ES-I3 (cell line): ENCODE results near the gene MEGF11.

Experiments used
- H3K36me3 ChIP-seq: 2 replicates; pipeline ENCODE4 v1.6.1; 2013; ENCODE audit warnings: mild to moderate bottlenecking, low read length, control low read depth, moderate library complexity; ENCODE audit not compliant: insufficient read depth
- H3K4me1 ChIP-seq: 2 replicates; pipeline ENCODE4 v1.6.1; 2013; ENCODE audit warnings: mild to moderate bottlenecking, control low read depth, low read length; ENCODE audit not compliant: insufficient read depth
- H3K9ac ChIP-seq: 2 replicates; pipeline ENCODE4 v1.6.1; 2013; ENCODE audit warnings: low read depth, mild to moderate bottlenecking, low read length, moderate library complexity
- H3K9me3 ChIP-seq: 2 replicates; pipeline ENCODE4 v1.6.1; 2013; ENCODE audit warnings: mild to moderate bottlenecking, low read length, moderate library complexity; ENCODE audit not compliant: control insufficient read depth, insufficient read depth

Gene MEGF11

DNA sequence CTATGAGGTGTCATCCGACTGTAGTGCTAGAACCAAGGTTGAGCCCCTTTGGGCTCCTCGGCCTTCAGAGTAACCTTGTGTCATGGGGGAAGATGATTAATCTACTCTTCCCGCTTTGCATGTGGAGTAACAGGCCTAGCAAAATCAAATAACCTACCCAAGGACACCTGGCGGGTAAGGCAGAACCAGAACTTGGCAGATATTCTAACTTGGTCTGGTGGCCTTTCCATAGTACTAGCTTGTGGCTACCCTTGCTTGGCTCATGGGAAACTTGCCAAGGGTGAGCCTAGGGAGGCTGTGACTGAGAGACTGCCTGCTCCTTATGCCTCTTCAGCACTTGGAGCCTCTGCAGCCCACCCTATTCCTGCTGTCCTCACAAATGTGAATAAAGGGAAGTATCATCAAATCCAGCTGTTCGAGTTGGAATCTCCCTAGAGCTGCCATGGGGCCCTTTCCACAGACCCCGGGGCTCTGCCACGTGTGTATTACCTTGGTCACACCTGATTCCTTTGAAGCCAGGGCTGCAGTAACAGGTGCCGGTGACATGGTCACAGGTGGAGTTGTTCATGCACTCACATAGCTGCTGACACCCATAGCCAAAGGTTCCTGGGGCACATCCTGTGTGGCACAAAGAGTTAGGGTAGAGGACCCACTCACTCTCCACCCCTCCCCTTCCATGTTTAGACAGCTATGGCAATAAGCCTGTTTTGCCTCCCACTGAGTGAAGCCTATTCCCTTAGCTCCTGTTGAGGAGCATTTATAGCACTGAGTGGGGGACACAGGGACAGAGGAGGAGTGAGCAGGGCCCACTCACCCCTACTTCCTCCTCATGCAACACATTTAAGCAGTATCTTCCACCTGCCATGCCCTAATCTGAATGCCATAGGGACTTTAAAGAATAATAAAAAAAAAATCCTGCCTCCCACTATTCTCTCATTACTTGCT, 338.3 kb downstream of the MEGF11 start:
- no peaks in the 10 kb centered on the region for H3K9me3 ChIP-seq
- peaks cover 3% of the 10 kb centered on the region; the same call in 1 of the 2 replicates for H3K4me1 ChIP-seq
- no peak overlapping the region for H3K9ac ChIP-seq
- H3K36me3 ChIP-seq: peaks cover 1% of the 10 kb centered on the region; the same call in 1 of the 2 replicates

DNA sequence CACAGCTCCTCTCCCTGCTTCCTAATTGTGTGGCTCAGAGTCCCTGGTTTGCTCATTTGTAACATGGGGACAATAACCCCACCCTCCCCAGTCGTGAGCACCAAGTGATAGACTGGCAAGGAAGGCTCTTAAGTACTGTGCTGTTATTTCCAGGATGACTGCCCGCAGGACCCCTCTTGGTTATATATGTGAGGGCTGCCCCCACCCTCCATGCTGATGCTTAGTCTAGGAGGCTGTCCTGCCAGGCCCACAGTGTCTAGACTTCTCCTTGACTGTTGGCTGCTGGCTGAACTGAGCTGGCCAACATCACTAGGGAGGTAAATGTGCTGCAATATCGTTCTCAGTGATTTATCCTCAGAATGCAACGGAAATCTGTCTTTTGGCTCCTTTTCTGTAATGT, 339.2 kb downstream of the MEGF11 start:
- Histone ChIP-seq H3K9me3 (no peaks in the 10 kb centered on the region), H3K36me3 (peaks cover 4% of the 10 kb centered on the region; the same call in 1 of the 2 replicates), H3K4me1 (peaks cover 3% of the 10 kb centered on the region; the same call in 1 of the 2 replicates), H3K9ac (no peak overlapping the region)

DNA sequence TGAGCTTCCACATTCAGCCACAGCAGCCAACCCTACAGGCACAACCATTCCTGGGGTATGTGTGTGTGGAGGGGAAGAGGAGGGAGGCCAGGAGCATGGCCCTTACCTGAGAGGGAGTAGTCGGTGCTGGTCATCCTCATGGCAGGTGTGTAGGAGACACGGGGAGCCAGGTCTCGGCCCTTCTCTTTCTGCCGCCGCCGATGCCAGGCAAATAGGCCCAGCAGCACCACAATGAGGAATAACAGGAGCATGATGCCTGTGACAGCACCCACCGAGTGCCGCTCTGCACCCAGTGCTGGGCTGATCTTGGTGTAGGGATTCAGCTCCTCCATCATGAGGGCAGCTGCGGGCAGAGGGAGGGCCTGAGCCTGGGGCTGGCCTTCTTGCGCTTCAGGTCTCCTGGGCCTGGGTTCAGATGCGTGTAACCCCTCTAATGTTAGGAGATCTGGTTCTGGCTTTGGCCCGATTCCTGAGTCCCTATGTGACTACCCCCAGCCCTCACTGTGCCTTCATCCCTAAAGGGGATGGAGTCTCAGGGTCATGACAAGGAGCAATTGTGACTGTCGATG, 339.8 kb downstream of the MEGF11 start:
- no peak overlapping the region for H3K9ac ChIP-seq
- no peaks in the 10 kb centered on the region for H3K9me3 ChIP-seq
- H3K36me3 ChIP-seq: peaks cover 4% of the 10 kb centered on the region; the same call in 1 of the 2 replicates
- peaks cover 3% of the 10 kb centered on the region; the same call in 1 of the 2 replicates for H3K4me1 ChIP-seq

DNA sequence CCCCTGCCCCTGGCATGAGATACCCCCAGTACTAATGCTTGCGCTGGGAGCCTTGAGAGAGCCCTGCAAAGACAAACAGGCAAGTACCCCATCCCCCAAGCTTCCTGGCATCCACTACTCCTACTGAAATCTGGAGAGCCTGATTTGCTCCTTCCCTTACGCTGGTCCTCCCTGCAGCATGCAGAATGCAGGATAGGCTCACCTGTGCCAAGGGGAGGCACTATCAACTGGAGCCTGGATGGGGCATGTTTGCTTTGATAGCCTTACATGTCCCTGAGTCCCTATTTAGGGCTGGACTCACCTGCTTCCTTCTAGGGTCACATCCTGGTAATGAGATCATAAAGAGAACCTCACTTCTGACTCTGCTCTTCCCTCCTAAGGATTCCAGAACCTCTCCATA, 341.3 kb downstream of the MEGF11 start:
- Histone ChIP-seq H3K9me3 (no peaks in the 10 kb centered on the region), H3K9ac (no peak overlapping the region), H3K4me1 (peaks cover 3% of the 10 kb centered on the region; the same call in 1 of the 2 replicates), H3K36me3 (peaks cover 13% of the 10 kb centered on the region)

DNA sequence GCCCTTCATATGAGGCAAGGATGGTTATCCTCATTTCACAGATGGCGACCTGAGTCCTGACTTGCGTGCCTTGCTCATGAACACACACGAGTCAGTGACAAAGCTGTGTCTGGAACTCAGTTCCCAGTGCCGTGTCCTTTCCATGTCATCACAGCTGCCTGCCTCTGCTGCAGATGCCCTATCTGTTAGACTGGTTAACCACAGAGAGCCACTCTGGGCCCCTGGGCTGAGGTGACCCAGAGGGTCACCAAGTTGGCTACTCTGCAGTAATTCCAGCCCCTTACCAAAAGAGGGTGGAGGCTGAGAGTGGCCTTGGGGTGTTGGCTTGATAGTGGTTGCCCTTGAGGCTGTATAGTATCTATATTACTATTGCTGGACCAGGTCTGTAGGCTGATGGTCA, 343.2 kb downstream of the MEGF11 start:
- Histone ChIP-seq H3K9me3 (no peaks in the 10 kb centered on the region), H3K4me1 (no peaks in the 10 kb centered on the region), H3K36me3 (peaks cover 14% of the 10 kb centered on the region)

DNA sequence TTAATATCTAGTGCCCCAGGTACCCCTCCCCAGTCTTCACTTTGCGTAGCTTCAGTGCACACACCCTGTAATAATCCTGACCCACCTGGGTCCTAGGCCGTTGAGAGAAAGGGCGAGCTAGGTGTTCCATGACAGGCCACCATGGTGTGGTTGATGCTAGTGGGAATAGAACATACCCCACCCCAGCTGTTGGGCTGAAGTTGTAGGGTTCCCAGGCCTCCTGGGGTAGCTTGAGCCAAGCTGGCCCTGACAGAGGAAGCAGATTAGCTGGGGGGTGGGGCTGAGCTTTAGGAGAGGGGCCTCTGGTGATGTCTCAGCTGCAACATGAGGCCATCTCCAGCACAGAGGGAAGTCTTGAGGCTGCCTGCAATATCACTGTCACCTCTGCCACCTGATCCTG, 343.7 kb downstream of the MEGF11 start:
- peaks cover 16% of the 10 kb centered on the region for H3K36me3 ChIP-seq
- no peaks in the 10 kb centered on the region for H3K4me1 ChIP-seq
- H3K9me3 ChIP-seq: no peaks in the 10 kb centered on the region
- no peak overlapping the region for H3K9ac ChIP-seq

More for the DNA sequence above, 343.2 kb downstream of the MEGF11 start:
- no peak overlapping the region for H3K9ac ChIP-seq

DNA sequence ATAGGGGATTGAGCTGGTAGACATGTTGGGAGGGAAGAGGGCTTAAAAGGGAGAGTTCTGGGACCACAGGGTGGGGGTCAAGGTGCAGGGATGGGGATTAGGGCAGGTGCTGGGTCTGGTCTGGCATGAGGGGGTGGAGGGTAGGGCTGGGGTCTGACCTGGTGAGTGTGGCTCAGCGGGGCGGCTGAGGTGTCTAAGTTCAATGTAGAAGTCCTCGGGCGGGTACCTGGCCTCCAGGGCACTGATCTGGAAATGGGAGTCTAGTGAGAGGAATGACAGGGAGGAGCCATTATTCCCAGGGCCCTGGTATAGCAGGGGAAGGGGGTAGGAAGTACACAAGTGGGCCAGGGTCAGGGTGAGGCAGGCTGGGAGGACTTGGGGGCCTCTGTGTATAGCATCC, 344.7 kb downstream of the MEGF11 start:
- Histone ChIP-seq H3K36me3 (peaks cover 21% of the 10 kb centered on the region), H3K4me1 (no peaks in the 10 kb centered on the region), H3K9ac (no peak overlapping the region), H3K9me3 (no peaks in the 10 kb centered on the region)

DNA sequence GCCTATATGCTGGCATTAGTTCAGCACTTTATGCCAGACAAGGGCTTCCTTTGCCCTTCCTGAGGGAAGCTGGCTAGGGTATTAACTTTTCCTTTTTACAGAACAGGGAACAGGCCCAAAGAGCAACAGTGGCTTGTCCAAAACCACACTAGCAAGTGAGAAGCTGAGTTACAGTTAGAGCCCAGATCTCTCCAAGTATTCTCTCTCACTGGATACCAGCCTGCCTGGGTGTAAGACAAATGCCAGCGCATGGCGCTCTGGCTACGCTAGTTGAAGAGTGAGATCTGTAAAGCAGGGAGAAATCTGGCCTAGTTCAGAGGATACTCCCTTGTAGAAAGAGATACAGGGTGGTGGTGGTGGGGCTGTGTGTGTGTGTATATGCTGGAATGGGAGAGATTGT, 345.9 kb downstream of the MEGF11 start:
- Histone ChIP-seq H3K36me3 (peaks cover 21% of the 10 kb centered on the region), H3K4me1 (peaks cover 9% of the 10 kb centered on the region; the same call in 1 of the 2 replicates), H3K9me3 (no peaks in the 10 kb centered on the region), H3K9ac (no peak overlapping the region)

DNA sequence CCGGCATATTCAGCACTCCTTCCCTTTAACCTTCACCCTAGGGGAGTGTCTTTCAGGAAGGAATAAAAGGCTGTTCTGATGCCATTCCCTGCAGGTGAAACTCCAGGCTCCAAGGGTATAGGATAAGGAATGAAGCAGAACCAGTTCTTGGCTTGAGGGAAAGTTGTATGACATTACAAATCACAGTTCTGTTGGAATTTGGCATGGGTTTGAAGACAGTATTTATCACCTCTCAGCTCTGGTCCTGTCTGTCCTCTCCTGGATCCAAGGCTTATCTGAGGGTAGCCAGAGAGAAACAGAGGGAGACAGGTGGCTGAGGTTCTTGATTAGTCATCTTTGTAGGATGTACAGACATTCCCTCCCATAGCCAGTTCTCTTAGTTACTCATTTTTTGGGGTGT, 347.2 kb downstream of the MEGF11 start:
- H3K9me3 ChIP-seq: no peaks in the 10 kb centered on the region
- peaks cover 21% of the 10 kb centered on the region for H3K4me1 ChIP-seq
- peaks cover 21% of the 10 kb centered on the region for H3K36me3 ChIP-seq
- H3K9ac ChIP-seq: no peak overlapping the region

DNA sequence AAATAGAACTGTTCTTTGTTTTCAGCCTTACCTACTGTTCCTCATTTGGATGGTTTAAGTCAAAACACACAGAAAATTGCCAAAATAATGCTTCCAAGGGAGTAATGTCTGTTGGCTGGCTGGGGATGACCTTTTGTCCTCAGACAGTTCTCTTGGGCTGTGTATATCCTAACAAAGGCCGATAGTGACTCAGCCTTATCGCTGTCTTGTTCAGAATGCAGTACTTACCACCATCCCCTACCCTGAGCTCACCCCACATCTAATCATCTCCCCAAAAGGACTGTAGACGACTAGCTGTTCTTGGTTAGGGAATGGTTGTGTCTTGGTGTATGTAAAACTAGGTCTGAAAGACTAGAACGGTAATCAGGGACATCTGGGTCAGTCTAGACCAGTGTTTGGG, 349.2 kb downstream of the MEGF11 start:
- peaks cover 17% of the 10 kb centered on the region for H3K36me3 ChIP-seq
- H3K4me1 ChIP-seq: peaks cover 24% of the 10 kb centered on the region
- H3K9ac ChIP-seq: no peak overlapping the region
- H3K9me3 ChIP-seq: no peaks in the 10 kb centered on the region

DNA sequence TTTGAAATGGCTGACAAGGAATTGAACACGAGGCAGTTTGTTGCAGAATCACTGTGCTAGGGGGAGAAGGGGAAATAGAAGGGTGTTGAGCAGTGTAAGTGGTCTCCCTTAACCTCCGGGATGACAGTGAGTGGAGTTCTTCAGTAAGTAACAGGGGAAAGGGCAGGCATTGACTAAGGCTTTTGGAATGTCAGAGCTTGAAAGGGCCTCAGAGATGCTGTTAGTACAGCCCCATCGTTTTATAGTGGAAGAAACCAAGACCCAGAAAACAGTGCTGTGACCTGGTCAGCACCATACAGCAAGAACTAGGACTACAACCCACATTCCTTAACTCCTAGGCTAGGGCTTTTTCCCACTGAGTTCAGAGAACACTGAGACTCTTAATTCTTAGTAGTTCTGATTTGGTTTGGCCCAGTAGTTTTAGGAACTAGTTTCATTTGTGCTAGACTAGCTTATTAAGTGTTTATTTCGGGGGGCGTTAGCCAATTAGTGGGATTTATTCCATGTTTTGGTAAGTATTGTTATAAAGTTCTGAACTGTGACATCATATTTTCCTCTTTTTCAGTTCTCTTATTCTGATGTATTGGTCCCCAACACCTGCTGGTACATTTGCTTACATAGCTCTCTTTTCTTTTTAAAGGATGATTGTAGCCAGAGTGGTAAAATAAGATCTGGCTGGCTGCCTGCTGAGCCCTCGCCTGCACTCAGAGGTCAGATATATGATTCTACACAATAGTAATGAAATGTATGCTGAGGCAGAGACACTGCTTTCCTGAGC, 350.1 kb downstream of the MEGF11 start:
- H3K9ac ChIP-seq: no peak overlapping the region
- H3K36me3 ChIP-seq: peaks cover 20% of the 10 kb centered on the region
- no peaks in the 10 kb centered on the region for H3K9me3 ChIP-seq
- H3K4me1 ChIP-seq: peaks cover 24% of the 10 kb centered on the region

DNA sequence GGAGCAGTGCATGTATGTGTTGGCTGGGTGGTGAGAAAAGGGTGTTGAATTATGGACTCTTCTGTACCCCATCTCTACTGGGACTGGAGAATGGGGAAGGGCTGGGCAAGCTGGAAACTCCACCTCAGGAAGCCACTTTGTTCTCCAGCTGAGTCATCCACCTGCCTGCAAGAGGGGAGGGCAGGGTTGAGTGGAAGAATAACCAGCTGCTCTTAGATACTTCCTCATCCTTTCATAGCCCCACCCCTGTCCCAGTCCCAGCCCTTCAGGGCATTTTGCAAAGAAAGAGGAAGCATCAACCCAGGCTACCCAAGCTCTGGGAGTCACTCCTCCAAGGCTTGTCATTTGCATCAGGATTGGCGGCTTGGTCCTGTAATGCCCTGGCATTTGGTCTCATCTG, 351.2 kb downstream of the MEGF11 start:
- Histone ChIP-seq H3K4me1 (peaks cover 24% of the 10 kb centered on the region), H3K9me3 (no peaks in the 10 kb centered on the region), H3K36me3 (peaks cover 18% of the 10 kb centered on the region), H3K9ac (no peak overlapping the region)

DNA sequence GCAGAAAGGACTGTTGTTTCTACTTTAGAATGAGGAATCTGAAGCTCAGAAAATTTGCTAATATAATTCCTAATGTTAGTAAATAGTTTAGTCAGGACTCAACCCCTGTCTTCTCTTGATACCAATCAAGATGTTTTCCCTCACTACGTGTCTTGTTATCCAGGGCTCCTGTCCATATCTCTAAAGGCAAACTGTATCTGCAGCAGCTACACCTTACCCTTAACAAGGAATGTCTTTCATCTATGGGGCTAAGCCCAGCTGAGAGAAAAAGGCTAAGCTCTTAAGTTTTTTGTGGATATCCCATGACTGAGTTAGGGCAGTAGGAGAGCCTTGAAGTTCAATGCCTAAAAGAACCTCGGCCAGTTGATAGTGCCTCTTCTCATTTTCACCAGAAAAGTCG, 351.7 kb downstream of the MEGF11 start:
- Histone ChIP-seq H3K4me1 (peaks cover 24% of the 10 kb centered on the region), H3K36me3 (peaks cover 17% of the 10 kb centered on the region), H3K9ac (no peak overlapping the region), H3K9me3 (no peaks in the 10 kb centered on the region)

DNA sequence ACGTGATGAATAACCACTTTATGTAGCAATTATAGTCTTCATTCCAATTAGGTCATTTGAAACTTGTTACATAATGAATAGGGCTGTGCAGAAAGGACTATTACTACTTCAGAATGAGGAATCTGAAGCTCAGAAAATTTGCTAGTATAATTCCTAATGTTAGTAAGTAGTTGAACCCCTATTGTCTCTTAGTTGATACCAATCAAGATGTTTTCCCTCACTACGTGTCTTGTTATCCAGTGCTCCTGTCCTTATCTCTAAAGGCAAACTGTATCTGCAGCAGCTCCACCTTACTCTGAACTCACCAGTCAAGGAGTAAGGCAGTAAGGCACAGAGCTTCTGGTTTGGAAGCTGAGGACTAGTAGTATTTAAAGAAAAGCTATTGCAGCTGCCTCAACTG, 352.2 kb downstream of the MEGF11 start:
- Histone ChIP-seq H3K9ac (no peak overlapping the region), H3K9me3 (no peaks in the 10 kb centered on the region), H3K36me3 (peaks cover 17% of the 10 kb centered on the region), H3K4me1 (peaks cover 24% of the 10 kb centered on the region)
